Measurements from ENCODE around the gene PAX5. TPM values are rescaled to one million over a fixed set of nuclear protein-coding genes. Genes with fewer than 3 reads are reported as not detected.

Gene PAX5
- total RNA-seq, 3 donors from 2014 or later = 0.59 TPM; not detected in 2

GRCh38 chr9:37002413-37003217 lies 31.5 kb downstream of the PAX5 start:
- intact Hi-C loops (cut with DNase I; ENCODE audit: low total_unique reads) = no loop called here
- no peak overlapping the region for H3K4me3 ChIP-seq
- H3K27ac ChIP-seq = no peak overlapping the region
- H3K9me3 ChIP-seq = no peaks in the 10 kb centered on the region
- no peak for DNase-seq (ENCODE audit: low spot score in 2 of 2)
- H3K27me3 ChIP-seq = peaks cover 0 to 72% of the 10 kb centered on the region in 2 donors
- TF ChIP-seq CTCF (IDR thresholded peaks at IDR 0.05) (no peak), POLR2A (IDR thresholded peaks at IDR 0.05) (no peak)
- no peaks in the 10 kb centered on the region for H3K4me1 ChIP-seq
- H3K36me3 ChIP-seq = no peaks in the 10 kb centered on the region

GRCh38 chr9:37002036-37002412 lies 32.0 kb downstream of the PAX5 start:
- no peak overlapping the region for H3K27ac ChIP-seq
- TF ChIP-seq POLR2A (IDR thresholded peaks at IDR 0.05) (no peak), POLR2AphosphoS5 (IDR thresholded peaks at IDR 0.05) (no peak), CTCF (IDR thresholded peaks at IDR 0.05) (no peak)
- H3K4me3 ChIP-seq = no peak overlapping the region
- H3K36me3 ChIP-seq = no peaks in the 10 kb centered on the region
- no peak for DNase-seq (ENCODE audit: low spot score in 2 of 2)
- peaks cover 0 to 69% of the 10 kb centered on the region in 2 donors for H3K27me3 ChIP-seq
- H3K9me3 ChIP-seq = no peaks in the 10 kb centered on the region
- intact Hi-C loops (cut with DNase I; ENCODE audit: low total_unique reads) = no loop called here
- H3K4me1 ChIP-seq = no peaks in the 10 kb centered on the region

GRCh38 chr9:37001459-37001858 lies 32.6 kb downstream of the PAX5 start:
- no peaks in the 10 kb centered on the region for H3K9me3 ChIP-seq
- no peak overlapping the region for H3K27ac ChIP-seq
- no peak for TF ChIP-seq POLR2A (IDR thresholded peaks at IDR 0.05)
- TF ChIP-seq POLR2AphosphoS5 (IDR thresholded peaks at IDR 0.05) = no peak
- TF ChIP-seq CTCF (IDR thresholded peaks at IDR 0.05) = no peak
- intact Hi-C loops (cut with DNase I; ENCODE audit: low total_unique reads) = no loop called here
- H3K4me3 ChIP-seq = no peak overlapping the region
- H3K4me1 ChIP-seq = no peaks in the 10 kb centered on the region
- no peak for DNase-seq (ENCODE audit: low spot score in 2 of 2)
- H3K27me3 ChIP-seq = peaks cover 0 to 63% of the 10 kb centered on the region in 2 donors
- H3K36me3 ChIP-seq = no peaks in the 10 kb centered on the region

GRCh38 chr9:36999728-37000333 lies 34.2 kb downstream of the PAX5 start:
- no peak for TF ChIP-seq CTCF (IDR thresholded peaks at IDR 0.05)
- Histone ChIP-seq H3K9me3 (no peaks in the 10 kb centered on the region), H3K4me1 (no peaks in the 10 kb centered on the region), H3K27me3 (peaks cover 0 to 56% of the 10 kb centered on the region in 2 donors), H3K4me3 (no peak overlapping the region), H3K27ac (no peak overlapping the region), H3K36me3 (no peaks in the 10 kb centered on the region)
- DNase-seq (ENCODE audit: low spot score in 2 of 2) = no peak
- intact Hi-C loops (cut with DNase I; ENCODE audit: low total_unique reads) = no loop called here

- no peak for TF ChIP-seq POLR2A (IDR thresholded peaks at IDR 0.05)
- no peak for TF ChIP-seq POLR2AphosphoS5 (IDR thresholded peaks at IDR 0.05)
- TF ChIP-seq CTCF (IDR thresholded peaks at IDR 0.05) = no peak
- H3K27ac ChIP-seq = no peak overlapping the region
- no peak overlapping the region for H3K4me3 ChIP-seq
- peaks cover 0 to 48% of the 10 kb centered on the region in 2 donors for H3K27me3 ChIP-seq
- no peaks in the 10 kb centered on the region for H3K4me1 ChIP-seq
- intact Hi-C loops (cut with DNase I; ENCODE audit: low total_unique reads) = no loop called here
- no peaks in the 10 kb centered on the region for H3K9me3 ChIP-seq
- no peaks in the 10 kb centered on the region for H3K36me3 ChIP-seq
- DNase-seq (ENCODE audit: low spot score in 2 of 2) = no peak
These were observed 36.7 kb downstream of the PAX5 start for GRCh38 chr9:36997414-36997813.

Measured in breast epithelium (tissue), 4 donors.